ENCODE measurements around the gene F3. TPM values are rescaled to one million over a fixed set of nuclear protein-coding genes. Genes with fewer than 3 reads are reported as not detected.
A peak's percentile ranks its signal among the peaks of the same experiment; 100 is the strongest.

The F3 gene
- total and polyA plus RNA-seq, 2 of the 13 experiments (the other 11 are each of a cell fraction or from before 2014, with no cell fraction given): 5.8 to 9.0 TPM

DNA sequence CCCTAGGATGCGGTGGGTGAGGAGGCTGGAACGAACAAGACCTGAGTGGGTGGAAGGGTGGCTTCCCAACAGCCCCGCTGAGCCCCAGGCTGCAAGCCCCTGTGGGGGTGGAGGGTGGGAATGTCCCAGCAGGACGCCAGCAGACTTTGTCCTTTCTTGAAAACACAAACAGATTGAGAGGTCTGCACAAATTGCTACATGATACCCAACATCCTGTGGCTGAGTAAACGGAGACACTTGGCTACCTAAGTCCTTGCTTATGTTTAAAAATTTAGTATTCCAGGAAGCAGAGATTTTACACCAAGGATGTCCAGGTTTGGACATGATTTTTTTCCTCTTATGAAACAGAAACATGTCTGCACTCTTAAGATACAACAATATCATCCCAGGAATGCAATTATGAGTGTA lies 11.8 kb upstream of the F3 start (continued):
- TF ChIP-seq FOXA3 (CRISPR knock-in tag; IDR thresholded peaks at IDR 0.05) (0 out of 2 replicates have a peak, but pooled peaks have one; percentile 24), CHD4 (IDR thresholded peaks at IDR 0.05; ENCODE audit: borderline replicate concordance, low read length) (no peak), PAXIP1 (CRISPR knock-in tag; conservative IDR thresholded peaks at IDR 0.05) (peak; percentile 64), TCF12 (IDR thresholded peaks at IDR 0.05) (no peak), TCF12 (CRISPR knock-in tag; IDR thresholded peaks at IDR 0.05) (no peak), ZNF253 (CRISPR knock-in tag; IDR thresholded peaks at IDR 0.05; ENCODE audit: borderline replicate concordance) (no peak), ISL2 (CRISPR knock-in tag; IDR thresholded peaks at IDR 0.05) (0 out of 2 replicates have a peak, but pooled peaks have one; percentile 25), PPARG (CRISPR knock-in tag; conservative IDR thresholded peaks at IDR 0.05) (no peak), NKX3-1 (CRISPR knock-in tag; IDR thresholded peaks at IDR 0.05) (no peak), ZNF772 (CRISPR knock-in tag; IDR thresholded peaks at IDR 0.05) (no peak), ZNF619 (CRISPR knock-in tag; IDR thresholded peaks at IDR 0.05) (no peak), ZNF207 (IDR thresholded peaks at IDR 0.05; ENCODE audit: borderline replicate concordance) (no peak), U2AF2 (IDR thresholded peaks at IDR 0.05; ENCODE audit: low read depth, low read length) (no peak), ZNF800 (CRISPR knock-in tag; IDR thresholded peaks at IDR 0.05) (no peak), FOSL2 (CRISPR knock-in tag; IDR thresholded peaks at IDR 0.05) (peak; percentile 31; the same call in 1 of the 2 replicates), RXRB (CRISPR knock-in tag; IDR thresholded peaks at IDR 0.05; ENCODE audit: borderline replicate concordance) (0 out of 2 replicates have a peak, but pooled peaks have one; percentile 11), CEBPG (CRISPR knock-in tag; IDR thresholded peaks at IDR 0.05) (no peak), POGZ (CRISPR knock-in tag; IDR thresholded peaks at IDR 0.05) (0 out of 2 replicates have a peak, but pooled peaks have one; percentile 31), RFX5 (IDR thresholded peaks at IDR 0.05; ENCODE audit: low read depth, low read length) (no peak), ZNF17 (CRISPR knock-in tag; IDR thresholded peaks at IDR 0.05) (no peak), SMARCE1 (IDR thresholded peaks at IDR 0.05; ENCODE audit: borderline replicate concordance) (no peak), ZNF766 (CRISPR knock-in tag; IDR thresholded peaks at IDR 0.05; ENCODE audit: borderline replicate concordance) (no peak), ARNTL (CRISPR knock-in tag; IDR thresholded peaks at IDR 0.05) (no peak), SRSF9 (IDR thresholded peaks at IDR 0.05; ENCODE audit: borderline replicate concordance, insufficient read depth, low read depth, low read length, poor library complexity, severe bottlenecking) (no peak), BCL3 (CRISPR knock-in tag; IDR thresholded peaks at IDR 0.05) (no peak)
